Activated T-cell treated with anti-CD3 and anti-CD28 coated beads, Interleukin-2, amount 50 U/mL, for 1 hour (primary cell): ENCODE results near the gene DNAJC17.

Source experiments
- DNase-seq: peaks from one replicate; pipeline ENCODE4 v3.0.0-alpha.2; 2020

Gene DNAJC17

DNA sequence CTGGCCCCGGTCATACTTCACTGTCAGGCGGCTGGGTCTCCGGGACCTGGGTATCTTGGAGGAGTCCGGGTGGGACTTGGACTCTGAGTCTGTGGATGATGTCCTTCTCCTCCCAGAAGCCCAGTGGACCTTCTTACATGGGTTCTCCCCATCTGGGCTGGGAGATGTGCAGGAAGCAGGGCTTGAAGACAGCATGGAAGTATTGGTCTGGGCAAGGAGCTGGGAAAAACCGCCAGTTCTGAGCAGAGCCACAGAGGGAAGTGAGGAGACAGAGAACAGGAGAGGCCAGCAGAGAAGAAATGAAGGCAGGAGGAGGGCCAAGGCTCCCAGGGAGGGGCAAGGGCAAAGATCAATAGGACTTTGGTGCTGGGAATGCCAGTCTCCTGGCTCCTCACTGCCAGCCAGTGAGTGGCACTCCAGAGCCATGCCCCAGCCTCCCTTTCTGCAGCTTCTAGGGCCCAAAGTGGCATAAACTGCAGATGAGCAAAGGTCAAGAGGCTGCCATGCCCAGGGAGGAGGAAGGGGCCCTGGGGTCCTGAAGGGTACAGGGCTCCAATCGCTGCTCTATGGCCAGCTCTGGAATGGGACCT is 21.3 kb upstream of the DNAJC17 start, which contains the start of gene PPP1R14D:
TSS of gene PPP1R14D (minus strand) at position 262 of the 590 bp plus-strand sequence. CDS start at position 195, 67 bp downstream.
- no peak for DNase-seq

DNA sequence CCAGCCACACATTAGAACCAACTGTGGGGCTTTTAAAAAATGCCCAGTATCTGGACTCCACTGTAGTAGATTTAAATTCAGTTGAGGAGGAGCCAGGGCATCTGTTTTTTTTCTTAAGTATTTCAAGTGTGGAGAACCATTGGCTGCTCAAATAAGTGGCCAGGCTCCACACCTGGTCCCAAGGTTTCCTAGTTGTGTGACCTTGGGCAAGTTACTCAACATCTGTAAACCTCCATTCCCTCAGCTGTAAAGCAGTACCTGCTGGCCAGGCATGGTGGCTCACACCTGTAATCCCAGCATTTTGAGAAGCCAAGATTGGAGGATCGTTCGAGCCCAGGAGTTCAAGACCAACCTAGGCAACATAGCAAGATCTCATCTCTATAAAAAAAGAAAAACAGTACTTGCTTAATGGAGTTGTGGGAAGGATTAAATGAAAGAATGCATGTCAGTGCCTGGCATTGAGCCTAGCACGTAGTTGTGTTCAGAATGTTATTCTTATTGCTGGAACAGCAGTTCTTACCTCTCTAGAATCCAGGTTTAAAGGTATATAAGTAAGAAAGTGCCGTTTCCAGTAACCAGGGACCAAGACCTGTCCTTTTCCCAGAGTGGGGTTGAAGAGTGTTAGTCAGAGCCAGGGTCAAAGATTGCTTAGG is 19.3 kb upstream of the DNAJC17 start:
- DNase-seq = no peak

DNA sequence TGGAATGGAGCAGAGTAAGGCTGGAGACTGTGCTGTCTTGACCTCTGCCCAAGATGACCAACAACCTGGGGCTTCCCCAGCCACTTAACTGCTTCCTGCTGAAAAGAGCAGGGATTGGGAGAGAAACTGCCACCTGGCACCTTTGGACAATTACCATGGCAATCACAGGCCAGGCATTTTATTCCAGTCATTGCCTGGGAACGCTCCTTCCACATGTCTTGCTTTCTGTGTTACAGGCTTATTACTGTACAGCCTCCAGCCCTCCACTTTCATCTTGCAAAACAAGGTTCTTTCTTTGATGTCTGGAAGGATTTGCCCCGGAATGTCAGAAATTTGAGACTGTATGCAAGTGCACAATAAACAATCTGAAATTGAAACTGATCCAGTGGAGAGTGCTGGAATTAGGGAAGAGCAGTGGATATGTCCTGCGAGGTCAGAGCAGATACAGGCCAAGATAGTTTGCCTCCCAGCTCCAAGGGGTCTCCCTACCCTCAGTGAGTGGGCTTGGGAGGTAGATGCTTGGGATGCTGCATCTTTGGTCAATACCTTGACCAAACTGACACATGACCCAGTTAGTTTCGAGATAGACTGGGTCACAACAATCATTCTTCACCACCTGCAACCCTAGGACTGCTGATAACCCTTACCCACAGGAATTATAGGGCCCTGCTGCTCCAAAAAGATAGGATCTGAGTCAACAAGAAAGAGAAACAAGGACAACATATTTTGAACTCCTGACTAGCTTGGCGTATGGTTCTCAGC is 18.6 kb upstream of the DNAJC17 start:
- DNase-seq = no peak

DNA sequence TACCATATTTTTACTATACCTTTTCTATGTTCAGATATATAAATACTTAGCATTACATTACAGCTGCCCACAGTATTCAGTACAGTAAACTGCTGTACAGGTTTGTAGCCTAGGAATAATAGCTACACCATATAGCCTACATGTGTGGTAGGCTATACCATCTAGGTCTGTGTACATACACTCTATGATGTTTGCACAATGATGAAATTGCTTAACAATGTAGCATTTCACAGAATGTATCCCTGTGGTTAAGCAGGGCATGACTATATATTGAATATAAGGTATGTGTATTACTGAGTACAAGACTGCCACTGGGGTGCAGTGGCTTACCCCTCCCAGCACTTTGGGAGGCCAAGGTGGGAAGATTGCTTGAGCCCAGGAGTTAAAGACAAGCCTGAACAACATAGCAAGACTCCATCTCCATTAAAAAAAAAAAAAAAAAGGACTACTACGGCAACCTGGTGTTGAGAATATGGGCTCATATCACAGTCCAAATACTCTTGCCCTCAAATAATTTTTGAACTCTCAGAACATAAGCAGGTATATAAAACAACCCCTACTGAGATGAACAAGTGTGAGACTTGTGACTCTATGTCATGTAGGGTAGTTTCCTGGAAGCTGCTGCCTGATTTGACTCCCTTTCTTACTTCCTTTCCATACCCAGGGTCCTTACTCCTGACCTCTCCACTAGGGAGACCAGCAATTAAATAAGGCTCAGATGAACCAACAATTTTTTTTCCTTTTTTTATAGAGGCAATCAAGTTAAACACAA is 16.5 kb upstream of the DNAJC17 start:
- DNase-seq = no peak

DNA sequence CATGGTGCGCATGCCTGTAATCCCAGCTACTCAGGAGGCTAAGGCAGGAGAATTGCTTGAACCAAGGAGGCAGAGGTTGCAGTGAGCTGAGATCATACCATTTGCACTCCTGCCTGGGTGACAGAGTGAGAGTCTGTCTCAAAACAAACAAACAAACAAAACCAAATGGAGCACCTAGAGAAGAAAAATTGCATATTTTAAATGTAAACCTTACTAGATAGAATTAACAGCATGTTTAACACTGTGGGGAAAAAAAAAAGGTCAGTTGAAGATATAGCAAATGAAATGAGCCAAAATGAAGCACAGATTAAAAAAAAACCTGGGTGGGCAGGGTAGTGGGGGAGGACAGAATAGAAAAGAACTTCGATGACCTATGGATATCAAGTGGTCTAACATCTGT is 13.9 kb upstream of the DNAJC17 start:
- DNase-seq = no peak

DNA sequence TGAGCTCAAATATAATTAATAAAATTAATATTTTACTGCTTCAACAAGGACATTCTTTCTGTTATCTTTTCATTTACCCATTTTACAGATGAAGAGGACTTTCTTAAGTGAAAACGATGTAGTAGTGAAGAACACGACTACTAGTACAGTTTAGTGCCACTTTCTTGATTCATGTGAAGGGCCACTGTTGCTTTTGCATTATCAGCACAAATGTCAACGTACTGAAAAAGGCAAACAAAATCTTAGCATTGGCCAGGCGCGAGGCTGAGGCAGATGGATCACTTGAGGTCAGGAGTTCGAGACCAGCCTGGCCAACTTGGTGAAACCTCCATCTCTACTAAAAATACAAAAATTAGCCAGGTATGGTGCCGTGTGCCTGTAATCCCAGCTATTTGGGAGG is 11.8 kb upstream of the DNAJC17 start:
- DNase-seq = no peak

DNA sequence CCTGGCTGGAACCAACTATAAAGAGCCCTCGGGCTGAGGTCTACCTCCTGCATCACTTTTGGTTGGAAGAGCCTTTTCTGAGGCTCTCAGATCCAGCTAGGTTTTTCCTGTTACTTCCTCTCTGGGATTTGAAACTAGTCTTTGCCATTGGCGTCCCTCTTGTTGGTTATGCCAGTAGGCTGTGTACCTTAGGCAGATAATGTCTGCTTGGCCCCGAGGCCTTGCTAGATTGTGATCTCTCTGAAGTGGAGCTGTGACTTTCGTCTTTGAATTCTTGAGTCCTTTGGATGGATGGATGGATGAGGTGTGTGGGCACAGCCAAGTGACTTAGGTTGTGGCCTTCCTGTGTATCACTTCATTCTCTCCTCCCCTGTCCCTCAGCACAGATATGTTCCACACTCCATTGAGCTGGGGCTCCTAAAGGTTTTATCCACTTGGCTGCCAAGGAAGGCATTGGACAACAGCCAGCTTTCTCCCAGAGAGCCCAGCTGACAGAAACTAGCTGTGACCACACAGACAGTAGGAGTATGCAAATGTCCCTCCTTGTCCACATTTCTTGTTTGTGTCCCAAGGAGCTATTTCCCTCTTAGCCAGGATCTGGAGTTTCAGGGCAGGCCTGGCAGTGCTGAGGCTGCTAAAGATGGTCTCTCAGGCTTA is 7.9 kb upstream of the DNAJC17 start:
- DNase-seq = no peak

DNA sequence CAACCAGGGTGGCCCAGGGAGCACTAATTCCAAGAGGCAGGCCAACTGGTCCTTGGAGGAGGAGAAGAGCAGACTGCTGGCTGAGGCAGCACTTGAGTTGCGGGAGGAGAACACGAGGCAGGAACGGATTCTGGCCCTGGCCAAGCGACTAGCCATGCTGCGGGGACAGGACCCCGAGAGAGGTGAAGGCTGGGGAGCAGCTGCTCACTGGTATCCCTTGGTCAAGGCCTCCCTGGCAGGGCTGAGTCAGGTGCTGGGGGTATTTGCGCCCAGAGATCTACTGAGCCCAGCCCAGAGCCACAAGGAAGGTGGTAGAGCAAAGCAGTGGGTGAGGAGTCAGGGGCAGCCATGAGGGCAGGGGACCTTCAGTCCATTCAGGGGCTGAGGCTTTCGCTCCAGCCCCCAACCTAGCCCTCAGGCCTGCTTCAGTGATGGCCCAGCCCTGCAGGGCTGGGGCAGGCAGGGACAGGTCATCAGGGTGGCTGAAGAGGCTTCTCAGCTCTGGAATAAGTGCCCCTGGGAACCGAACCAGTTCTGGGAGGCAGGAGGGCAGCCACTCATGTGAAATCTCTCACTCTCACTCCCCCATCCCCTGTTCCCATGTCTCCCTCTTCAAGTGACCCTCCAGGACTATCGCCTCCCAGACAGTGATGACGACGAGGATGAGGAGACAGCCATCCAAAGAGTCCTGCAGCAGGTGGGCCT is 5.6 kb upstream of the DNAJC17 start:
- DNase-seq = no peak

DNA sequence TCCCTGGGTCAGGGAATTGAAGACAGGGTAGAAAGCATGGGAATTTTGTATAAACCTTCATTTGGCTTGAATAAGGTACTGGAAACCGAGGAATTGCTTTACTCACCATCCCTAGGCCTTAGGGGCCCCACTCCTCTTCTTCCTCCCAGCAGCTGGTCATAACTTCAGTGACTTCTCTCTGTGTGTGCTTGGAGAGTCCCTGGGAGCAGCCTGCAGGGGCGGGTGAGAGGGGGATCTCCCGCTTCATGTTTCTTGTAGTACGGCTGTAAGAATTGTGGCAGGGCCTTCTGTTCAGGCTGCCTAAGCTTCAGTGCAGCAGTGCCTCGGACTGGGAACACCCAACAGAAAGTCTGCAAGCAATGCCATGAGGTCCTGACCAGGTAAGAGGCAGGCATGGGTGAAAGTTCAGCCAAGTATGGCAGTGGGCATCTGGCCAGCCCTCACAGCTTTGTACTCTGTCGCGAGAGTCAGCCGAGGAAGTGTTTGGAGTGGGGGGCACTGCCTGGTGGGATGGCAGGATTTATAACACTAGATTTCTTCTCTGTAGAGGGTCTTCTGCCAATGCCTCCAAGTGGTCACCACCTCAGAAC is 1.7 kb upstream of the DNAJC17 start:
- no peak for DNase-seq

DNA sequence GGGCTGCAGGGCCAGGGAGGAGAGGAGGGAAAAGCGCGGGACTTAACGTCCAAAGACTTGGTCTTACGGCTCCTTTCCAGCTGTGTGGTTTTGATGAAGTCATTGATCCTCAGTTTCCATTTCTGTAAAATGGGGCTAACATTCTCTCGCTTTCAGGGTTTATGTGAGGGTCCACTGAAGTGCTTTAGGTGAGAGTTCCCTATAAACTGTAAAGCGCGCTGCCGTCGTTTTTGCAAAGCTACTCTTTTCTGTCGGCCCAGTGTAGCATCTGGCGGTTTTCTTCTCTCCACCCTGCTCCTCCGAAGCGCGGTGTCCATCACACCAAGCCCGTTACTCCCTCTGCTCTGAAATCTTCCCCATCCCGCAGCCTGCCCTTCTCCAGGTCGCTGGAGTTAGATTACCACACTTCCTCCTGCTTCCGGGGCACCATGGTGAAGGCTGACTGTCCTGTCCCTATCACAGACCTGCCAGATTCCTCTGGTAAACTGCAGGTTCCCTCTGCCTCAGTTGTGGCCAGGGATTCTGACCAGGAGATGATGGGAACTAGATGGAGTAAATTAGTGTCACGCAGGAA is 702 bp upstream of the DNAJC17 start:
- no peak for DNase-seq

DNA sequence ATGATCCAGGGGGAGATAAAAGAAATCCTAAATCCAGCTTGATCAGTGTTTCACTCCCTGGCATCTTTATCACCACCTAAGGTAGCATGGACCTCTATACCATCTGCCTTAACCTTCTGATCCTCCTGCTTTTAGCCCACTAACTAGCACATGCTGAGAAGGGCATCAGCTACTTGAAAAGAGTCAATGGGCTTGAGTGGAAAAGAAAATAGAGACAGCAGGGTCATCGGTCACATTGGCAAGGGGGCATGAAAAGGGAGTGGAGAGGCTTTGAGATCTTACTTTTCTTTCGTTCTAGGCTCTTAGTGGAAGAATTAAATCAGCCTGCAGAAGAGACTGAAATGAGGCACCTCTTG is 623 bp downstream of the DNAJC17 start:
- no peak for DNase-seq

DNA sequence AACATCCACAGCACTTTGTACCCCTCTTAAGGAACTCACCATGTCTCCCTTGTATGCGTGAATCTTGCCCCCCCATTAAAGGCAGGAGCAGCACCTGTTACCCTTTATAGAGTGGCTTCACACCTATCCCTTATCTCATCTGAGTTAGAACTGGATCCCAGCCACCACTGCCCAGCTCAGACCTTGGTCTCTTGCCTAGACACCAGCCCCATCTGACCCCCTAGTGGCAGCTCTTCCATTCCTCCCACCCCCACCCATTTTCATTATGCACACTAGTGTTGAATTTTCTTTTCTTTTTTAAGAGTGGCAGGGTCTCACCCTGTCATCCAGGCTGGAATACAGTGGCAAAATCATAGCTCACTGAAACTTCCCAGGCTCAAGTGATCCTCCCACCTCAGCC is 3.6 kb downstream of the DNAJC17 start:
- DNase-seq = no peak

DNA sequence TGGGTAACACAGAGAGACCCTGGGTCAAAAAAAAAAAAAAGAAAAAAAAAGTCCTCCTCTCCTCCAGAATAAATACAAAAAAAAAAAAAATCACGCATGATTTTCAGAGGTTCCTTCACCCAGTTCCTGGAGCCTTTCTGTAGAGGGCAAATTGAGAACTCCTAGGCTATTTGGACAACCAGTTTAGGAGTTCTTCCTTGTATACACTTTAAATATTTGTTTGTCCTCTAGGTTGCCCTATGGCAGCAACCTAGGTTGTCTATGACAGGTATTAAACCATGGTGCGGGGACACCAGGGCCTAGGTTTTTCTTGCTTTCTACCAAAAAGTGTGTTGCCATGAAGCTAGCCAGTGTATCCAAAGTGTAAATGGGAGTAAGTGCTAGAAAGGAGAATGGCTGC is 4.2 kb downstream of the DNAJC17 start:
- DNase-seq = no peak

DNA sequence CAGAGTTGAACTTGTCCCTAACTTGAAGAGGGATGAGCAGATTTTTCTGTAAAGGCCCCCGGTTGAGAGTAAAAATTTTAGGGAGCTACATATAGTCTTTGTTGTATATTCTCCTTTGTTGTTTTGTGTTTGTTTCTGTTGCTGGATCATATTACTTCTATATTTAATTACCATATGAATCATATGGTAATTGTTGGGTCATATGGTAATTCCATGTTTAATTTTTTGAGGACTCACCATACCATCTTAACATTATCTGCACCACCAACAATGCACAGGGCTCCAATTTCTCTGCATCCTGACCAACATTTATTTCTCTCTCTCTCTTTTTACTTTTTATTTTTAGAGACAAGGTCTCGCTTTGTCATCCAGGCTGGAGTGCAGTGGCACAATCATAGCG is 7.8 kb downstream of the DNAJC17 start:
- no peak for DNase-seq

DNA sequence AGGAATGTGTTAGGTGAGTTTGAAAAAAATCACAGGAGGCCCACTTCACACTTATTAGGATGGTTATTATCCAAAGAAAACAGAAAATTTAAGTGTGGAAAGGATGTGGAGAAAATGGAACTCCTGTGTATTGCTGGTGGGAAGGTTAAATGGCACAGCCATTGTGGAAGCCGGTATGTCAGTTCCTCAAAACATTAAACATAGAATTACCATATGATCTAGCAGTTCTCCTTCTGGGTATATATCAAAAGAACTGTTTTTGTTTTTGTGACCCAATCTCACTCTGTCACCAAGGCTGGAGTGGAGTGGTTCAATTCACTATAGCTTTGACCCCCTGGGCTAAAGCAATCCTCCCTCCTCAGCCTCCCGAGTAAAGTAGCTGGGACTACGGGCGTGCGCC is 10.8 kb downstream of the DNAJC17 start:
- no peak for DNase-seq

DNA sequence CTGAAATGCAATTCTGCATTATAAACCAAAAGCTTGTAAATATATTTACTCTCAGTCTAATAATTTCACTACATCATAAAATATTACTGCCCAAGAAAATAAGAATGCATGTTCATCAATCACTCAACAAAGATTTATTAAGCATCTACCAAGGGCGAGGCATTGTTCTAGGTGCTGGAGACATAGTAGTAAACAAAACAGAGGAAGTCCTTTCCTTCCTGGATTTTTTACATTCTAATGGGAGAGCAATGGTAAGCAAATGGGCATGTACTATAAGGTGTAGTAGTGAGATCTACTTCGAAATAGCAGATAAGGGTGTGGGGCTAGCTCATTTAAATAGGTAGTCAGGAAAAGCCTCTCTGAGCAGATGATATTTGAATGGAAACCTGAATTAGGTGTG is 11.2 kb downstream of the DNAJC17 start:
- no peak for DNase-seq

DNA sequence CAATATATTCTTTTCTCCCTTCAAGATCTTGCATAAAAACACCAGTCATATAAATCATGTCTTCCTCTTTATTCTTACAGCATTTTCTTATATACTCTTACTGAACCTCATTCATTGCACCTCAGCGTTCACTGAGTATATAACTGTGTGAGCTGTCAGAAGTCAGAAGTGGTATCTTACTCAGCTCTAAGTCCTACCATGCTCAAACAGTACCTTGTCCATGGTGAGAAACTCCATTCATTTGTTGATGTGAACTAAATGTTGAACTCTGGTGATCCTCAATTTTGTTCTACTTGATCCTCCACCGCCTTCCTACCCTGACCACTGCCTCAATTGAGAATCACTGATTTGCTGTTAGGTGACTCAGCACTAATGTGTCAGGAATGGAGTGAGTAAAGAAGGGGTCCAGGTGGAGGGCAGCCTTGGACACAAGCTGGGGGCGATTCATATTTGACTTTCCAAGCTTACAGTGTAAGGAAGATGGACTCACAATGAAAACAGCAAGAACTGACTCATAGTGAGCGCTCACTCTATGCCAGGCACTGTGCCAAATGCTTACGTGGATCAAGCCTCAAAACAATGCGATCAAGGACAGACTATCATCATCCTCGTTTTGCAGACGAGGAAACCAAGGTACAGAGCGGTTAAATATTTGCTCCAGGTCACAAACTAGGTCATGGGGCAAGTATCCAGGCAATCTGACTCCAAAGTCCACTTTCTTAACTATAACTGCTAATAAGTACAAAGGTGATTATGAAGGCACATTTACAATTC is 13.9 kb downstream of the DNAJC17 start:
- DNase-seq = no peak

DNA sequence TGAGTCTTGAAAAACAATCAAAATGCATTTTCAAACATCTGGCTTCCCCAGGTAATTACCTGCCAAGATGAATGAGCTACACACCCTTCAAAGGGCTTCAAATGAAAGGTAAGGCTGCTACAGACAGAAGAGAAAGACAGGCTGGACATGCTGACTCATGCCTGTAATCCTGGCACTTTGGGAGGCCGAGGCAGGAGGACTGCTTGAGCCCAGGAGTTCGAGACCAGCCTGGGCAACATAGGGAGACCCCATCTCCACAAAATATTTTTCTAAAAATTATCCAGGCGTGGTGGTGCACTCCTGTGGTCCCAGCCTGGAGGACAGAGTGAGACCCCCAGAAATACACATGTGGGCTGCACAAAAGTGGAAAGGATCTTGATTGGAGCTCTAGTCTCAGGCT is 14.9 kb downstream of the DNAJC17 start:
- DNase-seq = no peak

DNA sequence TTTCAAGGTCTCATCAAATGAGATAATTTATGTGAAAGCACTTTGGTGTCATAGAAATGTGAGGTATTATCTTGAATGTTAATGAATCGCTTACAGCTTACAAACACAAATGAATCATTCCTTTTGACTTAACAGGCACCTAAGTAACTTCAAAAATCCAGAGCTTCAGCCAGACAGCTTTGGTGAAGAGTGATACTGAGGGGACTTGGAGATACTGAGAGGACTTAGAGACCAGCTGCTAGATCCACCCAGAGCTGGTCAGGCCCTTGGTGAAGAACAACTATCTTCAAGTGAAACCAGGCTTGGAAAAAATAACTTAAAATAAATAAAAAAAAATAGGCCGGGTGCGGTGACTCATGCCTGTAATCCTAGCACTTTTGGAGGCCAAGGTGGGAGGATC is 16.6 kb downstream of the DNAJC17 start:
- no peak for DNase-seq

DNA sequence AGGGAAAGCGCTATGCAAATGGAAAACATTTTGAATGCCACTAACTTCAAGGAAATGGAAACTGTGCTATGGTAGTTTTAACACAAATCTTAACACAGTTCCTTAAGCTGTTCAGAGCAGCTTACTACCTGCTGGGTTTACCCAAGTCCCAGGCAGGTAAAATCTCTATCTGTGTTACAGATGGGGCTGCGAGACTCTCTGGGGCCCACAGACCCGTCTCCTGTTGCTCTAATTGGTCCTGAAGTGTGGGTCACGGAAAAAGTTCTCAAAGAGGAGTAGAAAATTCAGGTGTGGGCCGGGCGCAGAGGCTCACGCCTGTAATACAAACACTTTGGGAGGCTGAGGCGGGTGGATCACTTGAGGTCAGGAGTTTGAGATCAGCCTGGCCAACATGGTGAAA is 17.3 kb downstream of the DNAJC17 start:
- no peak for DNase-seq

DNA sequence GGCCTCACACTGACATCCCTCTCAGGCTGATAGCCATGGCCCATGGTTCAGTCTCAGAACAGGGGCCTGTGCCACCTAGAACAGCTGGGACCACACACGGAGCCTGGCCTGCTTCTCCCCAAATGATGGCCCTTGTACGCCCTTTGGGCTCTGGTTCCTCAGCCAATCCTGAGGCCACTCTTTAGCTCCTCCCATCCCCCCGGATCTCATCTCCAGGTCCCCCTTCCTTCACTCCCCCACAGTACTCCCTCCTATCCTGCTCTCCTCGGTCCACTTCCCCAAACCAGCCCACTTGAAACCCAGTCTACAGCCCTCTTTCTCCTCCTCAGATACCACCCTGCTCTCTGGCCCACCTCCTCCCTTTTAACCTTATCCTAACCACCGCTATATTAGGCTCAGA is 18.2 kb downstream of the DNAJC17 start:
- no peak for DNase-seq
